HG03135 (cell line): ENCODE measurements around the gene HNRNPH3.

Experiments
- ATAC-seq: cut with Tn5 transposase; IDR thresholded peaks from one replicate; pipeline ENCODE4 v1.9.1; 2021; ENCODE audit warnings: mild to moderate bottlenecking, moderate library complexity; ENCODE audit not compliant: unreplicated experiment

The HNRNPH3 gene

DNA sequence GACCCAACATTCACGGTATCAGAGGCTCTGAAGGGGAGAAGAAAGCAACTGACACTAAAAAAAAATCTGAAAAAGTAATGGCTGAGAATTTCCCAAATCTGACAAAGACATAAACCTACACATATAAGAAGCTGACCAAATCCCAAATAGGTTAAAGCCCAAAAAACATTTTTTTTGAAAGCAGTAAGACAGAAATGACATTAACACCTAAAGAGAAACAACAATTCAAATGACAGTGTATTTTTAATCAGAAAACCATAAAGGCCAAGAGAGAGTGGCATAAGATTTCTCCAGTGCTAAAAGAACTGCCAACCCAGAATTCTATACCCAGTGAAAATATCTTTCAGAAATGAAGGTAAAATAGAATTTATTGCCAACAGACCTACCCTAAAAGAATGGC, 39.7 kb downstream of the HNRNPH3 start:
- ATAC-seq = no peak

DNA sequence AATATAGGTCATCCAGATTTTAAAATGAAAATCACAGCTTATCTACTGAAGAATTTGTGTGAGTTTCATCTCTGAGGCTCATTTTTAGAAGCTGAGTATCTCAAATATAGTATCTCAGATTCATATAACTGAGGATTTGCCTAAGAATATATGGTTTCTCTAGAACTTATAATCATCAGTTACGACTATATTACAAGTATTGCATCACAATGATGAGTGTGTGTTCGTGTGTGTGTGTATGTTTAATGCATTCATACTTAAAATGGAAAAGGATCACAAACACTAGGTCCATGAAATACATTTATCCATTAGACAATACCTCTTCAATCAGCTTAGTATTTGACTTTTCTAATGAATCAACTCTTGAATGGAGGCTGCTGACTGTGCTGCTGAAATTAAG, 53.9 kb downstream of the HNRNPH3 start:
- no peak for ATAC-seq
